NCI-H1092 treated with DMSO at 0.1 percent for 48 hours (cell line): ENCODE data around the gene METTL24.

Experiments used
- DNase-seq: peaks from one replicate; lab custom pipeline; 2025; lab: John Stamatoyannopoulos, UW

Gene METTL24

DNA sequence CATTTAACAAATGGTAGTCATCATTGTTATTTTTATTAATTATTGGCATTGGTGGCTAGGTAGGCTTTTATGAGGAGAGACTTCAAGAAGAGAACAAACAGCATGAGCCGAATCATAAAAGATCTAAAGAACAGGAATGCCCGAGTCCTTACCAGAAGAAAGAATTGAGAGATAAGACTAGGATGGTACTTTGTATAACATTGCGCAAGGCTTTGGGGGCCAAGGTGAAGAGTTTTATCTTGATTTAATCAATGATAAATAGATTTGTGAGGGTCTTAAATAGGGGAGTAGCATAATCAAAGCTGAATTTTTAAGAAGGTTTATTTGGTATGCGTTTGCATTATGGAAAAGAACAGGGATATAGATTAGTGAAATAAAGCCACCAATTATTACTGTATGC, 162.5 kb downstream of the METTL24 start:
- DNase-seq: no peak
